Mesenchymal stem cell (in vitro differentiated cells and primary cell): ENCODE measurements around the gene DNASE2.

ENCODE experiments used
- DNase-seq: peaks from one replicate; pipeline ENCODE4 v3.0.0-alpha.2; 2013
- H2AFZ ChIP-seq: one replicate; pipeline ENCODE4 v1.6.1; 2013; ENCODE audit warnings: low read depth, mild to moderate bottlenecking, control low read depth, inconsistent platforms, low read length, moderate library complexity
- H2AK5ac ChIP-seq: 2 replicates; pipeline ENCODE4 v1.6.1; 2013; ENCODE audit warnings: low read length, moderate library complexity, mild to moderate bottlenecking, inconsistent platforms; ENCODE audit not compliant: severe bottlenecking
- H2BK120ac ChIP-seq: one replicate; pipeline ENCODE4 v1.6.1; 2013; ENCODE audit warnings: low read depth, mild to moderate bottlenecking, inconsistent platforms, low read length, moderate library complexity
- H2BK12ac ChIP-seq, 2 experiments: one replicate each; pipeline ENCODE4 v1.6.1; 2013; ENCODE audit warnings: inconsistent platforms in 2 of 2, low read length in 2 of 2, mild to moderate bottlenecking in 2 of 2, moderate library complexity in 2 of 2, control low read depth in 1 of 2
- H2BK15ac ChIP-seq: one replicate; pipeline ENCODE4 v1.6.1; 2013; ENCODE audit warnings: mild to moderate bottlenecking, low read depth, inconsistent platforms; ENCODE audit not compliant: poor library complexity, severe bottlenecking
- H2BK5ac ChIP-seq: 2 replicates; pipeline ENCODE4 v1.6.1; 2013; ENCODE audit warnings: low read depth, mild to moderate bottlenecking, low read length, control low read depth, inconsistent platforms; ENCODE audit not compliant: poor library complexity, severe bottlenecking
- H3K14ac ChIP-seq, 2 experiments: one replicate each; pipeline ENCODE4 v1.6.1; 2013; ENCODE audit warnings: inconsistent platforms in 2 of 2, low read length in 2 of 2, control low read depth in 1 of 2, mild to moderate bottlenecking in 1 of 2, moderate library complexity in 1 of 2
- H3K18ac ChIP-seq, 2 experiments: one replicate each; pipeline ENCODE4 v1.6.1; 2013; ENCODE audit warnings: inconsistent platforms in 2 of 2, low read length in 2 of 2, control low read depth in 1 of 2, low read depth in 1 of 2, mild to moderate bottlenecking in 1 of 2
- H3K23ac ChIP-seq, 2 experiments: one replicate each; pipeline ENCODE4 v1.6.1; 2013; ENCODE audit warnings: inconsistent platforms in 2 of 2, low read length in 2 of 2, mild to moderate bottlenecking in 2 of 2, moderate library complexity in 2 of 2, control low read depth in 1 of 2
- H3K27ac ChIP-seq: 2 replicates; pipeline ENCODE4 v1.5.1; 2013; ENCODE audit warnings: mild to moderate bottlenecking, moderate library complexity, low read length, control low read depth, inconsistent platforms; ENCODE audit not compliant: poor library complexity, severe bottlenecking
- H3K27me3 ChIP-seq, 2 experiments: 2 replicates each; pipeline versions ENCODE4 v1.6.1 to v1.7.0; 2013; ENCODE audit warnings: low read length in 2 of 2, mild to moderate bottlenecking in 2 of 2, moderate library complexity in 2 of 2, control low read depth in 1 of 2, inconsistent platforms in 1 of 2; ENCODE audit not compliant: control insufficient read depth in 1 of 2, insufficient read depth in 1 of 2
- H3K36me3 ChIP-seq, 2 experiments: 2 replicates each; pipeline versions ENCODE4 v1.6.1 to v1.7.0; 2013; ENCODE audit warnings: low read length in 2 of 2, control low read depth in 1 of 2, inconsistent platforms in 1 of 2, low read depth in 1 of 2, mild to moderate bottlenecking in 1 of 2; ENCODE audit not compliant: insufficient read depth in 2 of 2, control insufficient read depth in 1 of 2
- H3K4ac ChIP-seq, 2 experiments: one replicate each; pipeline ENCODE4 v1.6.1; 2013; ENCODE audit warnings: inconsistent platforms in 2 of 2, low read length in 2 of 2, mild to moderate bottlenecking in 2 of 2, moderate library complexity in 2 of 2, control low read depth in 1 of 2, low read depth in 1 of 2
- H3K4me1 ChIP-seq: 2 replicates; pipeline ENCODE4 v1.6.1; 2013; ENCODE audit warnings: low read depth, low read length, control low read depth; ENCODE audit not compliant: control insufficient read depth, insufficient read depth
- H3K4me2 ChIP-seq: 2 replicates; pipeline ENCODE4 v1.6.1; 2013; ENCODE audit warnings: low read length, mild to moderate bottlenecking, inconsistent platforms; ENCODE audit not compliant: poor library complexity, severe bottlenecking
- H3K4me3 ChIP-seq, 2 experiments: 2 replicates each; pipeline versions ENCODE4 v1.5.1 to v1.7.0; 2013; ENCODE audit warnings: low read length in 2 of 2, mild to moderate bottlenecking in 2 of 2, control low read depth in 1 of 2, low read depth in 1 of 2; ENCODE audit not compliant: insufficient read depth in 1 of 2
- H3K79me1 ChIP-seq: replicated peaks from 2 replicates; pipeline ENCODE4 v1.6.1; 2013; ENCODE audit warnings: mild to moderate bottlenecking, control low read depth, low read length, inconsistent platforms; ENCODE audit not compliant: poor library complexity, severe bottlenecking
- H3K9ac ChIP-seq: 2 replicates; pipeline ENCODE4 v1.7.0; 2013; ENCODE audit warnings: mild to moderate bottlenecking, low read length, moderate library complexity
- H3K9me3 ChIP-seq: 2 replicates; pipeline ENCODE4 v1.7.0; 2013; ENCODE audit warnings: mild to moderate bottlenecking, low read length; ENCODE audit not compliant: control insufficient read depth
- H4K8ac ChIP-seq: one replicate; pipeline ENCODE4 v1.6.1; 2013; ENCODE audit warnings: inconsistent platforms, mild to moderate bottlenecking, low read length, moderate library complexity
- H4K91ac ChIP-seq: one replicate; pipeline ENCODE4 v1.6.1; 2013; ENCODE audit warnings: mild to moderate bottlenecking, low read length, inconsistent platforms
- WGBS: methylation state at CpG from one replicate; pipeline ENCODE4 v1.1.7; 2013; ENCODE audit warnings: mixed read lengths; 5-methylcytosine and 5-hydroxymethylcytosine counted together

DNASE2 gene

DNA sequence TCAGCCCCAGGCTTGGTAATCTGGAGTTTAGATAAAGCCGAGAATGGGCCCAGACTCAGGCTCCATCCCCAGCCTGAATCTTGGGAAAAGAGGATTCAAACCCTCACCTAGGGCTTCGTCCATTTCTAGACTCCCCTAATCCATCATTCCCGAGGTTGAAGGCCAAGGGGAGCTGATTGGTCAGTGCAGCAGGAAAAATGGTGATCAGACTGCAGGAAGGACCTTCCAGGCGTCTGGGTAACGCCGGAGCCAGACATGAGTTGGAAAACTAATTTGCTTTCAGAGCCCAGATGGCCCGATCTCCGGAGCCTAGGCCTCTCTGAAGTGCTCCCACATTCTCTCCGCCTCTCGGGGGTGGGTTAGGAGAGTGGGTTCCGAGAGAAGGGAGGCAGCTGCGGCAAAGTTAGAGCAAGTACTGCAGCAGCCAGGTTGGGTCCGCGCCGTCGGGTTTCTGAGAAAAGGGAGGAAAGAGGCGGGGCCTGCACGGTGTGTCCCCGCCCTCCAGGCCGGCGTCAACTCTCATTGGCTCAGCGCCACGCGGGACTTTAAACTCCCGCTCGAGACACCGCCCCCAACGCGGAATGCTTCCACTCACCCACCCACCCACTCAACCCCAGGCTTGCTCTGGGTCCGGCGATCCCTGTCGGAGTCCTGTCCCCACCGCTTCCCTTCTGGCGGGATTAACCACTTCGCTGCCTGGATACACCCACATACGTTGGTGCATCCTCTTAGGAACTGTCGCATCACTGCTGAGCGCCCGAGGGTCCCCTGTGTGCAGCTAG, 46.1 kb downstream of the DNASE2 start:
- Histone ChIP-seq H2BK5ac (no peak overlapping the region), H3K36me3 (no peaks in the 10 kb centered on the region), H3K23ac (no peak overlapping the region), H3K4me3 (peak overlapping the region in 1 of 2 experiments; percentile 31), H3K27ac (no peak overlapping the region), H3K14ac (no peak overlapping the region), H2AFZ (no peak overlapping the region), H3K4me2 (no peak overlapping the region), H2AK5ac (no peak overlapping the region), H4K8ac (no peak overlapping the region), H3K79me1 (no peaks in the 10 kb centered on the region), H3K27me3 (peaks cover 91 to 95% of the 10 kb centered on the region in 2 experiments), H3K9me3 (no peaks in the 10 kb centered on the region), H2BK15ac (no peak overlapping the region), H3K9ac (no peak overlapping the region), H4K91ac (no peak overlapping the region), H2BK12ac (no peak overlapping the region), H3K4me1 (peaks cover 29% of the 10 kb centered on the region), H3K18ac (no peak overlapping the region), H2BK120ac (no peak overlapping the region), H3K4ac (no peak overlapping the region)
- WGBS = 19% methylated on average over 38 of the region's 39 CpGs
- no peak for DNase-seq

DNA sequence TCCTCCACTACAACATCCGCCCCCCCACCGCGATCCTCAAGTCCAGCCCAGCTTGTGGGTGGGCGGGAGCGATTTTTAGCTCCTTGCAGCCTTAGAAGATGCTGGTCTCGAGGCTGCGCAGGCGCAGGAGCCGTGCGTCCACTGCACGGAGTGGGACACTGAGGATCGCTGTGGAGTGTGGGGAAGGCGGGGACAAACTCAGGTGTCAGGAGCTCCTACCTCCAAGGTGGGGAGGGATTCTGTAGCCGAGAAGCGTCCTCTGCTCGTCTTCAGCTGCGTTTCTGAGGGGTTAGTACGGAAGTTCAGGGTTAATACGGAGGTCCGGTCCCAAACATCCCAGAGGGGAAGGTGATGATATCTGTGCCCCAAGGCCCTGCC, 46.7 kb downstream of the DNASE2 start, which contains the start of gene RTBDN:
Gene RTBDN, minus strand, starts transcription at position 14 of the 378 bp plus-strand sequence. CDS start 4,600 bp downstream, outside the sequence.
- Histone ChIP-seq H2AFZ (no peak within 1 kb of the TSS), H3K79me1 (no peaks in the 10 kb centered on the region), H3K9ac (no peak within 1 kb of the TSS), H3K4me1 (peaks cover 29% of the 10 kb centered on the region), H2BK5ac (no peak within 1 kb of the TSS), H2BK15ac (no peak within 1 kb of the TSS), H3K18ac (no peak within 1 kb of the TSS), H2BK12ac (no peak within 1 kb of the TSS), H3K14ac (peak within 1 kb of the TSS in 1 of 2 experiments; percentile 11), H2AK5ac (no peak within 1 kb of the TSS), H3K23ac (peak within 1 kb of the TSS in 1 of 2 experiments; percentile 46), H3K36me3 (no peaks in the 10 kb centered on the region), H3K4me2 (peak within 1 kb of the TSS; percentile 87), H4K8ac (no peak within 1 kb of the TSS), H3K4me3 (peak within 1 kb of the TSS in 1 of 2 experiments; percentile 53), H2BK120ac (no peak within 1 kb of the TSS), H3K27ac (no peak within 1 kb of the TSS), H3K27me3 (peaks cover 91 to 95% of the 10 kb centered on the region in 2 experiments), H4K91ac (no peak within 1 kb of the TSS), H3K9me3 (no peaks in the 10 kb centered on the region), H3K4ac (no peak within 1 kb of the TSS)
- 14% methylated on average over 20 of the region's 20 CpGs for WGBS
- DNase-seq = no peak

DNA sequence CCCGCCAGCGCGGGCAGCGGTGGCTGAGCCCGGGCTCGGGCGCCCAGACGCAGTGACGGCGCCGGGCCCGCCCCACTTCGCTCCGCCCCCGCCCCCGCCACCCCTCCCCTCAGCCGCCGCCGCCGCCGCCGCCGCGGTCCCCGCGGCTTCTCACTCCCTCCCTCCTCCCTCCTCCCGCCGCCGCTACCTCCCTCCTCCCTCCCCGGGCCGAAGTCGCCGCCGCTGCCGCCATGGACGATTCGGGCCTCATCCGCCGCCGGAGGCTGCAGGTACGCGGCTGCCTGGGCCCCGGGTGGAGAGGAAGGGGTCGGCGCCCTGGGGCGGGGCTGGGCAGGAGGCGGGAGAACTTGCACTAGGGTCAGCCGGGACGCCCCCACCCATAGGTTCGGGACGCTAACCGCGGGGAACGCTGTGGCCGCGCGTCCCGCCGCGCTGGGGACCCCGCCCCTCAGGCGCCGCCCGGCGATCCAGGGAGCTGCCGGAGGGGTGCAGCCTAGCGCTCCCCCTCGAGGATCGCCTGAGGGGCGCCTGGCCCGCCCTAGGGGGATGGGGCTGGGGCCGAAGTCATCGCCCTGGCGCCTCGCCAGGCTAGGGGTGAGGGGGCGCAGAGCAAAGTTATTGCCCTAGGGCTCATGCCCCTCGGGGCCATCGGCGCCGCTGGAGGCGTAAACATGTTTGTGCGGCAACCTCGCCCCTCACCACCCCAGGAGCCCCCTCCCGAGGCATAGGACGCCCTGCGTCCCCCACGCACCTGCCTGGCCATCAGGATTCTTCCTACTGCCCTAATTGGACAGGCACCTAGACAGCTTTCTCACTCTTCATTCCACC, 47.3 kb downstream of the DNASE2 start:
- H3K9ac ChIP-seq = no peak overlapping the region
- H2BK15ac ChIP-seq = no peak overlapping the region
- no peak overlapping the region for H2BK5ac ChIP-seq
- no peak overlapping the region for H2AK5ac ChIP-seq
- no peaks in the 10 kb centered on the region for H3K36me3 ChIP-seq
- DNase-seq = no peak
- 1% methylated on average over 36 of the region's 87 CpGs for WGBS
- H3K27ac ChIP-seq = no peak overlapping the region
- peaks cover 90 to 94% of the 10 kb centered on the region in 2 experiments for H3K27me3 ChIP-seq
- peaks cover 29% of the 10 kb centered on the region for H3K4me1 ChIP-seq
- peak overlapping the region in 1 of 2 experiments; percentile 11 for H3K14ac ChIP-seq
- H3K4me2 ChIP-seq = peak overlapping the region; percentile 87
- no peak overlapping the region for H3K23ac ChIP-seq
- no peak overlapping the region for H2AFZ ChIP-seq
- H3K79me1 ChIP-seq = no peaks in the 10 kb centered on the region
- no peak overlapping the region for H4K8ac ChIP-seq
- no peak overlapping the region for H2BK12ac ChIP-seq
- H3K4me3 ChIP-seq = peak overlapping the region in 1 of 2 experiments; percentile 53
- no peaks in the 10 kb centered on the region for H3K9me3 ChIP-seq
- no peak overlapping the region for H4K91ac ChIP-seq
- H3K18ac ChIP-seq = no peak overlapping the region
- no peak overlapping the region for H2BK120ac ChIP-seq
- no peak overlapping the region for H3K4ac ChIP-seq

DNA sequence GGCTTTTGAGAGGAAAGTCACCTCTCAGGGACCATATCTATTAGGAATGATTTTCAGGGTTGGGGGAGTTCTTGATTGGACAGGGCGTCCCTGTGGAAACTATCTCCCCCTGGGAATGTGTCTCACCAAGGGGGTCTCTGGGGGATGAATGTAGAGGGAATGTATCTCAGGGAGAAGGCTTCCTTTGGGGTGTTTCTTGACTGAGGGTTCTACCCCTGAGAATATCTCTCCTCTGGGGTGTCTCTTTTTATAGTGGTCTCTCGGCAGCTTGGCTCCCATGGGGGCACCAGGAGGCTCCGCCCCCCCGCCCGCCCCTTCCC, 47.9 kb downstream of the DNASE2 start:
- Histone ChIP-seq H3K4me2 (no peak overlapping the region), H3K23ac (no peak overlapping the region), H3K9ac (no peak overlapping the region), H2AK5ac (no peak overlapping the region), H3K18ac (no peak overlapping the region), H4K91ac (no peak overlapping the region), H3K4ac (no peak overlapping the region), H3K27me3 (peaks cover 93 to 94% of the 10 kb centered on the region in 2 experiments), H2BK120ac (no peak overlapping the region), H3K79me1 (no peaks in the 10 kb centered on the region), H3K27ac (no peak overlapping the region), H3K4me1 (peaks cover 24% of the 10 kb centered on the region), H4K8ac (no peak overlapping the region), H2AFZ (no peak overlapping the region), H3K9me3 (no peaks in the 10 kb centered on the region), H2BK15ac (no peak overlapping the region), H3K14ac (no peak overlapping the region), H2BK5ac (no peak overlapping the region), H3K4me3 (no peak overlapping the region), H2BK12ac (no peak overlapping the region), H3K36me3 (no peaks in the 10 kb centered on the region)
- 9% methylated on average over 1 of the region's 5 CpGs for WGBS
- no peak for DNase-seq
